Mucosa of stomach (tissue), 1 donor: ENCODE measurements around the gene ASB9.

Experiments
- H3K27me3 ChIP-seq: one replicate; pipeline ENCODE4 v1.7.0; 2013; ENCODE audit warnings: mild to moderate bottlenecking, low read length; ENCODE audit not compliant: control insufficient read depth, insufficient read depth
- H3K36me3 ChIP-seq: one replicate; pipeline ENCODE4 v1.7.0; 2013; ENCODE audit warnings: low read length; ENCODE audit not compliant: control insufficient read depth, insufficient read depth
- H3K4me1 ChIP-seq: one replicate; pipeline ENCODE4 v1.7.0; 2013; ENCODE audit warnings: mild to moderate bottlenecking, low read length; ENCODE audit not compliant: control insufficient read depth, insufficient read depth
- H3K4me3 ChIP-seq: one replicate; pipeline ENCODE4 v1.7.0; 2013; ENCODE audit warnings: low read length
- H3K9ac ChIP-seq: one replicate; pipeline ENCODE4 v1.7.0; 2013; ENCODE audit warnings: mild to moderate bottlenecking, low read length, moderate library complexity
- H3K9me3 ChIP-seq: one replicate; pipeline ENCODE4 v1.7.0; 2013; ENCODE audit warnings: mild to moderate bottlenecking, low read length, moderate library complexity; ENCODE audit not compliant: control insufficient read depth
- donor health status: Pancreatic carcinoma.

The ASB9 gene

GRCh38 chrX:15236146-15236545 is 33.7 kb downstream of the ASB9 start:
- Histone ChIP-seq H3K36me3 (no peaks in the 10 kb centered on the region), H3K9ac (no peak overlapping the region), H3K4me3 (no peak overlapping the region)

GRCh38 chrX:15235001-15235400 is 34.9 kb downstream of the ASB9 start:
- Histone ChIP-seq H3K9me3 (no peaks in the 10 kb centered on the region), H3K9ac (no peak overlapping the region), H3K27me3 (no peaks in the 10 kb centered on the region), H3K4me1 (no peaks in the 10 kb centered on the region), H3K36me3 (no peaks in the 10 kb centered on the region), H3K4me3 (no peak overlapping the region)

More at GRCh38 chrX:15236146-15236545, 33.7 kb downstream of the ASB9 start:
- Histone ChIP-seq H3K9me3 (no peaks in the 10 kb centered on the region), H3K27me3 (no peaks in the 10 kb centered on the region), H3K4me1 (no peaks in the 10 kb centered on the region)

- no peaks in the 10 kb centered on the region for H3K27me3 ChIP-seq
- no peak overlapping the region for H3K4me3 ChIP-seq
- H3K36me3 ChIP-seq: no peaks in the 10 kb centered on the region
- H3K9me3 ChIP-seq: no peaks in the 10 kb centered on the region
- no peak overlapping the region for H3K9ac ChIP-seq
- no peaks in the 10 kb centered on the region for H3K4me1 ChIP-seq
Measured at GRCh38 chrX:15233416-15234015, 36.4 kb downstream of the ASB9 start.

GRCh38 chrX:15224747-15225146 is 45.1 kb downstream of the ASB9 start:
- no peak overlapping the region for H3K4me3 ChIP-seq

GRCh38 chrX:15221321-15221720 is 48.6 kb downstream of the ASB9 start:
- H3K9me3 ChIP-seq: no peaks in the 10 kb centered on the region
- H3K9ac ChIP-seq: no peak overlapping the region
- no peak overlapping the region for H3K4me3 ChIP-seq
- no peaks in the 10 kb centered on the region for H3K27me3 ChIP-seq
- H3K4me1 ChIP-seq: no peaks in the 10 kb centered on the region
- no peaks in the 10 kb centered on the region for H3K36me3 ChIP-seq

More at GRCh38 chrX:15224747-15225146, 45.1 kb downstream of the ASB9 start:
- H3K9me3 ChIP-seq: no peaks in the 10 kb centered on the region
- no peaks in the 10 kb centered on the region for H3K27me3 ChIP-seq
- no peaks in the 10 kb centered on the region for H3K4me1 ChIP-seq
- no peak overlapping the region for H3K9ac ChIP-seq
- no peaks in the 10 kb centered on the region for H3K36me3 ChIP-seq

GRCh38 chrX:15217161-15217560 is 52.7 kb downstream of the ASB9 start:
- no peaks in the 10 kb centered on the region for H3K9me3 ChIP-seq
- no peaks in the 10 kb centered on the region for H3K36me3 ChIP-seq
- no peaks in the 10 kb centered on the region for H3K27me3 ChIP-seq
- no peak overlapping the region for H3K9ac ChIP-seq
- no peaks in the 10 kb centered on the region for H3K4me1 ChIP-seq
- no peak overlapping the region for H3K4me3 ChIP-seq

GRCh38 chrX:15216280-15216679 is 53.6 kb downstream of the ASB9 start:
- no peaks in the 10 kb centered on the region for H3K27me3 ChIP-seq
- no peaks in the 10 kb centered on the region for H3K36me3 ChIP-seq
- H3K9ac ChIP-seq: no peak overlapping the region
- H3K4me3 ChIP-seq: no peak overlapping the region
- no peaks in the 10 kb centered on the region for H3K9me3 ChIP-seq
- no peaks in the 10 kb centered on the region for H3K4me1 ChIP-seq

- Histone ChIP-seq H3K4me3 (no peak overlapping the region), H3K36me3 (no peaks in the 10 kb centered on the region), H3K27me3 (no peaks in the 10 kb centered on the region), H3K9ac (no peak overlapping the region), H3K4me1 (no peaks in the 10 kb centered on the region), H3K9me3 (no peaks in the 10 kb centered on the region)
Measured at GRCh38 chrX:15215366-15215765, 54.5 kb downstream of the ASB9 start.

GRCh38 chrX:15214588-15214987 is 55.3 kb downstream of the ASB9 start:
- H3K4me1 ChIP-seq: no peaks in the 10 kb centered on the region
- H3K9ac ChIP-seq: no peak overlapping the region
- no peaks in the 10 kb centered on the region for H3K36me3 ChIP-seq
- H3K27me3 ChIP-seq: no peaks in the 10 kb centered on the region
- H3K9me3 ChIP-seq: no peaks in the 10 kb centered on the region
- H3K4me3 ChIP-seq: no peak overlapping the region

GRCh38 chrX:15209096-15209495 is 60.8 kb downstream of the ASB9 start:
- Histone ChIP-seq H3K4me3 (no peak overlapping the region), H3K27me3 (no peaks in the 10 kb centered on the region), H3K36me3 (no peaks in the 10 kb centered on the region), H3K4me1 (no peaks in the 10 kb centered on the region), H3K9ac (no peak overlapping the region), H3K9me3 (no peaks in the 10 kb centered on the region)

- Histone ChIP-seq H3K4me1 (no peaks in the 10 kb centered on the region), H3K9me3 (no peaks in the 10 kb centered on the region), H3K27me3 (no peaks in the 10 kb centered on the region), H3K36me3 (no peaks in the 10 kb centered on the region), H3K9ac (no peak overlapping the region), H3K4me3 (no peak overlapping the region)
Measured at GRCh38 chrX:15207994-15208393, 61.9 kb downstream of the ASB9 start.

- Histone ChIP-seq H3K4me3 (no peak overlapping the region), H3K27me3 (no peaks in the 10 kb centered on the region), H3K9me3 (no peaks in the 10 kb centered on the region), H3K4me1 (no peaks in the 10 kb centered on the region), H3K9ac (no peak overlapping the region), H3K36me3 (no peaks in the 10 kb centered on the region)
Measured at GRCh38 chrX:15207384-15207783, 62.5 kb downstream of the ASB9 start.

- H3K4me3 ChIP-seq: no peak overlapping the region
- no peaks in the 10 kb centered on the region for H3K9me3 ChIP-seq
- no peaks in the 10 kb centered on the region for H3K27me3 ChIP-seq
- H3K9ac ChIP-seq: no peak overlapping the region
- no peaks in the 10 kb centered on the region for H3K4me1 ChIP-seq
- no peaks in the 10 kb centered on the region for H3K36me3 ChIP-seq
Measured at GRCh38 chrX:15206306-15206705, 63.6 kb downstream of the ASB9 start.
